SJSA1 (cell line): ENCODE results near the gene GAB4. TPM values are rescaled to one million over a fixed set of nuclear protein-coding genes. Genes with fewer than 3 reads are reported as not detected.
A peak's percentile ranks its signal among the peaks of the same experiment; 100 is the strongest.
"Not testable (repeated sequence)": the region's sequence is repeated elsewhere in the genome, so short reads cannot be mapped to it uniquely, and the experiment has no call there.

Source experiments
- DNase-seq, 2 experiments: peaks; one replicate each; pipeline ENCODE4 v3.0.0-alpha.2; 2015 to 2020; ENCODE audit warnings: low spot score in 2 of 2, low read depth in 1 of 2
- H3K27ac ChIP-seq: fragments of 250-450 bp; sonication (Bioruptor Pico); 2 replicates; pipeline ENCODE4 v1.5.1; 2020; ENCODE audit warnings: mild to moderate bottlenecking, moderate library complexity
- H3K27me3 ChIP-seq: fragments of 250-450 bp; sonication (Bioruptor Pico); replicated peaks from 2 replicates; pipeline ENCODE4 v1.5.1; 2020; ENCODE audit warnings: mild to moderate bottlenecking, moderate library complexity
- H3K36me3 ChIP-seq: fragments of 250-450 bp; sonication (Bioruptor Pico); 2 replicates; pipeline ENCODE4 v1.5.1; 2020; ENCODE audit warnings: mild to moderate bottlenecking
- H3K4me1 ChIP-seq: fragments of 250-450 bp; sonication (Bioruptor Pico); replicated peaks from 2 replicates; pipeline ENCODE4 v1.6.1; 2021; ENCODE audit warnings: mild to moderate bottlenecking
- H3K4me3 ChIP-seq: fragments of 250-450 bp; sonication (Bioruptor Pico); 2 replicates; pipeline ENCODE4 v1.5.1; 2020; ENCODE audit warnings: mild to moderate bottlenecking
- H3K9me3 ChIP-seq: fragments of 250-450 bp; sonication (Bioruptor Pico); replicated peaks from 2 replicates; pipeline ENCODE4 v1.5.1; 2020; ENCODE audit warnings: mild to moderate bottlenecking
- total RNA-seq: library from RNA; depleted of rRNA; stranded (reverse); fragments of >200 nt; shearing (Covaris generic); gene quantifications from 2 replicates; pipeline ENCODE4 v1.2.3, GENCODE V29; 2014; rRNA removed

GAB4 gene
- total RNA-seq = not detected in 2 replicates

GRCh38 chr22:17007852-17008731 is at the start of gene GAB4:
Gene GAB4, minus strand, starts transcription at chr22:17008222. Its CDS starts 108 bp downstream, at chr22:17008114.
- Histone ChIP-seq H3K27ac (no peak within 1 kb of the TSS), H3K9me3 (no peaks in the 10 kb centered on the region), H3K4me1 (no peaks in the 10 kb centered on the region), H3K27me3 (no peaks in the 10 kb centered on the region), H3K36me3 (no peaks in the 10 kb centered on the region), H3K4me3 (no peak within 1 kb of the TSS)
- no peak for DNase-seq

- no peak overlapping the region for H3K27ac ChIP-seq
Observed at GRCh38 chr22:17056807-17057206, 48.8 kb upstream of the GAB4 start.

GRCh38 chr22:17056058-17056457 is 48.0 kb upstream of the GAB4 start:
- DNase-seq = no peak
- Histone ChIP-seq H3K27me3 (no peaks in the 10 kb centered on the region), H3K9me3 (no peaks in the 10 kb centered on the region), H3K27ac (no peak overlapping the region), H3K4me1 (no peaks in the 10 kb centered on the region), H3K36me3 (no peaks in the 10 kb centered on the region), H3K4me3 (no peak overlapping the region)

More at GRCh38 chr22:17056807-17057206, 48.8 kb upstream of the GAB4 start:
- no peaks in the 10 kb centered on the region for H3K36me3 ChIP-seq
- no peak for DNase-seq
- H3K27me3 ChIP-seq = no peaks in the 10 kb centered on the region; the same call in 1 of the 2 replicates
- no peak overlapping the region for H3K4me3 ChIP-seq
- no peaks in the 10 kb centered on the region for H3K4me1 ChIP-seq
- H3K9me3 ChIP-seq = no peaks in the 10 kb centered on the region

GRCh38 chr22:17047656-17048055 is 39.6 kb upstream of the GAB4 start:
- Histone ChIP-seq H3K4me3 (no peak overlapping the region), H3K4me1 (no peaks in the 10 kb centered on the region), H3K27ac (no peak overlapping the region), H3K9me3 (no peaks in the 10 kb centered on the region), H3K36me3 (no peaks in the 10 kb centered on the region), H3K27me3 (peaks cover 5% of the 10 kb centered on the region; the same call in 1 of the 2 replicates)
- DNase-seq = no peak

GRCh38 chr22:17046566-17047348 is 38.7 kb upstream of the GAB4 start:
- Histone ChIP-seq H3K27me3 (peaks cover 5% of the 10 kb centered on the region; the same call in 1 of the 2 replicates), H3K4me3 (no peak overlapping the region), H3K36me3 (no peaks in the 10 kb centered on the region), H3K9me3 (no peaks in the 10 kb centered on the region), H3K27ac (no peak overlapping the region), H3K4me1 (no peaks in the 10 kb centered on the region)
- no peak for DNase-seq

- Histone ChIP-seq H3K4me3 (no peak overlapping the region), H3K9me3 (no peaks in the 10 kb centered on the region), H3K36me3 (no peaks in the 10 kb centered on the region), H3K27ac (no peak overlapping the region), H3K27me3 (peaks cover 5% of the 10 kb centered on the region; the same call in 1 of the 2 replicates), H3K4me1 (no peaks in the 10 kb centered on the region)
- no peak for DNase-seq
Observed at GRCh38 chr22:17043521-17043920, 35.5 kb upstream of the GAB4 start.

GRCh38 chr22:17036842-17037711 is 29.1 kb upstream of the GAB4 start:
- not testable (repeated sequence) for H3K4me3 ChIP-seq, H3K36me3 ChIP-seq, H3K27me3 ChIP-seq, H3K9me3 ChIP-seq, H3K27ac ChIP-seq, H3K4me1 ChIP-seq, DNase-seq

- DNase-seq, H3K9me3 ChIP-seq, H3K27ac ChIP-seq, H3K27me3 ChIP-seq, H3K36me3 ChIP-seq, H3K4me3 ChIP-seq, H3K4me1 ChIP-seq: not testable (repeated sequence)
Observed at GRCh38 chr22:17035976-17036841, 28.2 kb upstream of the GAB4 start.

GRCh38 chr22:17035246-17035645 is 27.2 kb upstream of the GAB4 start:
- Histone ChIP-seq H3K9me3 (no peaks in the 10 kb centered on the region), H3K4me1 (no peaks in the 10 kb centered on the region), H3K27ac (no peak overlapping the region), H3K27me3 (no peaks in the 10 kb centered on the region), H3K36me3 (no peaks in the 10 kb centered on the region), H3K4me3 (no peak overlapping the region)
- DNase-seq = no peak

GRCh38 chr22:17034532-17034931 is 26.5 kb upstream of the GAB4 start:
- H3K27ac ChIP-seq, H3K4me1 ChIP-seq, H3K27me3 ChIP-seq, H3K4me3 ChIP-seq, DNase-seq, H3K9me3 ChIP-seq, H3K36me3 ChIP-seq: not testable (repeated sequence)

- not testable (repeated sequence) for H3K27me3 ChIP-seq, H3K4me1 ChIP-seq, H3K4me3 ChIP-seq, H3K9me3 ChIP-seq, H3K27ac ChIP-seq, H3K36me3 ChIP-seq
- peak in 1 of 2 experiments; percentile 63 for DNase-seq
Observed at GRCh38 chr22:17032277-17032676, 24.3 kb upstream of the GAB4 start.

GRCh38 chr22:17024380-17024779 is 16.4 kb upstream of the GAB4 start:
- H3K4me1 ChIP-seq, H3K9me3 ChIP-seq, H3K4me3 ChIP-seq, DNase-seq, H3K36me3 ChIP-seq, H3K27ac ChIP-seq, H3K27me3 ChIP-seq: not testable (repeated sequence)

- not testable (repeated sequence) for H3K36me3 ChIP-seq, DNase-seq, H3K9me3 ChIP-seq, H3K4me1 ChIP-seq, H3K27me3 ChIP-seq, H3K4me3 ChIP-seq, H3K27ac ChIP-seq
Observed at GRCh38 chr22:17015552-17015951, 7.5 kb upstream of the GAB4 start.
